ENCODE results near the gene SRGAP1. TPM values are rescaled to one million over a fixed set of nuclear protein-coding genes. Genes with fewer than 3 reads are reported as not detected.

The SRGAP1 gene
- total RNA-seq, 1 experiment from 2014 or later, result 3.7 TPM

GRCh38 chr12:63990828-63991547, 146.5 kb downstream of the SRGAP1 start:
- Histone ChIP-seq H3K4me1 (replicated peaks) (peaks cover 22% of the 10 kb centered on the region), H3K27me3 (replicated peaks) (no peaks in the 10 kb centered on the region), H3K9me3 (replicated peaks) (no peaks in the 10 kb centered on the region), H3K27ac (no peak overlapping the region), H3K4me3 (no peak overlapping the region), H3K36me3 (peaks cover 26% of the 10 kb centered on the region)
- DNase-seq (ENCODE audit: low read depth in 1 of 2, low spot score in 2 of 2), result no peak

DNA sequence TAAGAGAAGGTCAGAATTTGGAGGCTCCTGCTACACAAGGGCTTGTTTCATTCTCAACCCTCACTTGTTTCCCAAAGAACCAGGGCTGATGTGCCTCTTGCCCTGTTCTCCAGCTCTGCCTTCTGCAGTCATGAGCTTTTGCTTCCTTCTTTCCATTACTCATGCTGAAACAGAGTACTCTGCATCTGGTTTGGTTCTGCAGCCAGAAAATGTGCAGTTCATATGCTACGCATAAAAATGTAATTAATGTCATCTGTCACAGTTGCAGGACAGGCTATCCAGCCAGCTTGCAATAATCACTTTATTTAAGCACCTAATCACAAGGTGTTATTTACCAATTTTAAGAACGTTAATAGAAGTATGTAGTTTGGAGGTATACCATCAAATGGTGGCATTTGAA, 150.2 kb downstream of the SRGAP1 start:
- Histone ChIP-seq H3K27ac (no peak overlapping the region), H3K36me3 (peaks cover 30% of the 10 kb centered on the region; the same call in 1 of the 2 replicates), H3K9me3 (replicated peaks) (no peaks in the 10 kb centered on the region), H3K4me1 (replicated peaks) (peaks cover 4% of the 10 kb centered on the region), H3K27me3 (replicated peaks) (no peaks in the 10 kb centered on the region), H3K4me3 (no peak overlapping the region)
- no peak for DNase-seq (ENCODE audit: low read depth in 1 of 2, low spot score in 2 of 2)

DNA sequence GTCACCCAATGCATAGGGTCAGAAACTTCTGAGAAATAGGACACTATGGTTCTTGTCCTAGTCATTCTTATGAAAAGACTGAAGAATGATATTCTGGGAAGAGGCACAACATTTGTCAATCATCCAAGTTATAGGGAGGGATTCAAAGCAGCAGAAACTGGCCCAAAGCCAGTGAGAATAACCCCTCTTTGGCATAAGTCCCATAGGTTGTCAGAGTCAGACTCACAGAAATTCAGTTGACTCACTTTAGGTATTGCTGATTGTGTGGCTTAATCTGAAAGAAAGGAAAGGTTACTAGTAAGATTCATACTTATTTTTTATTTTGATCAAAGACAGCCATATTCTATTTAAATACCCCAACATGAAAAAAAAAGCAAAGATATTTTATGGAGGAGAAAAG, 151.0 kb downstream of the SRGAP1 start:
- no peak overlapping the region for H3K27ac ChIP-seq
- H3K36me3 ChIP-seq, result peaks cover 24% of the 10 kb centered on the region; the same call in 1 of the 2 replicates
- H3K4me3 ChIP-seq, result no peak overlapping the region
- H3K9me3 ChIP-seq (replicated peaks), result no peaks in the 10 kb centered on the region
- H3K27me3 ChIP-seq (replicated peaks), result no peaks in the 10 kb centered on the region
- DNase-seq (ENCODE audit: low read depth in 1 of 2, low spot score in 2 of 2), result no peak
- no peaks in the 10 kb centered on the region for H3K4me1 ChIP-seq (replicated peaks)

GRCh38 chr12:63996556-63996955, 152.1 kb downstream of the SRGAP1 start:
- H3K4me1 ChIP-seq (replicated peaks), result no peaks in the 10 kb centered on the region
- no peak for DNase-seq (ENCODE audit: low read depth in 1 of 2, low spot score in 2 of 2)
- peaks cover 17% of the 10 kb centered on the region; the same call in 1 of the 2 replicates for H3K36me3 ChIP-seq
- H3K4me3 ChIP-seq, result no peak overlapping the region
- no peaks in the 10 kb centered on the region for H3K27me3 ChIP-seq (replicated peaks)
- no peak overlapping the region for H3K27ac ChIP-seq
- H3K9me3 ChIP-seq (replicated peaks), result no peaks in the 10 kb centered on the region

GRCh38 chr12:63997198-63997597, 152.7 kb downstream of the SRGAP1 start:
- no peak for DNase-seq (ENCODE audit: low read depth in 1 of 2, low spot score in 2 of 2)
- no peaks in the 10 kb centered on the region for H3K4me1 ChIP-seq (replicated peaks)
- peaks cover 17% of the 10 kb centered on the region for H3K36me3 ChIP-seq
- no peak overlapping the region for H3K4me3 ChIP-seq
- no peak overlapping the region for H3K27ac ChIP-seq
- no peaks in the 10 kb centered on the region for H3K27me3 ChIP-seq (replicated peaks)
- H3K9me3 ChIP-seq (replicated peaks), result no peaks in the 10 kb centered on the region

GRCh38 chr12:63998584-63998983, 154.1 kb downstream of the SRGAP1 start:
- Histone ChIP-seq H3K27me3 (replicated peaks) (no peaks in the 10 kb centered on the region), H3K4me1 (replicated peaks) (no peaks in the 10 kb centered on the region), H3K9me3 (replicated peaks) (no peaks in the 10 kb centered on the region), H3K36me3 (peaks cover 17% of the 10 kb centered on the region), H3K4me3 (no peak overlapping the region), H3K27ac (no peak overlapping the region)
- DNase-seq (ENCODE audit: low read depth in 1 of 2, low spot score in 2 of 2), result no peak

GRCh38 chr12:63999853-64000252, 155.4 kb downstream of the SRGAP1 start:
- Histone ChIP-seq H3K9me3 (replicated peaks) (no peaks in the 10 kb centered on the region), H3K36me3 (peaks cover 15% of the 10 kb centered on the region), H3K4me3 (no peak overlapping the region), H3K27ac (no peak overlapping the region), H3K27me3 (replicated peaks) (no peaks in the 10 kb centered on the region), H3K4me1 (replicated peaks) (no peaks in the 10 kb centered on the region)
- no peak for DNase-seq (ENCODE audit: low read depth in 1 of 2, low spot score in 2 of 2)

- Histone ChIP-seq H3K27me3 (replicated peaks) (no peaks in the 10 kb centered on the region), H3K27ac (no peak overlapping the region), H3K36me3 (peaks cover 15% of the 10 kb centered on the region), H3K9me3 (replicated peaks) (no peaks in the 10 kb centered on the region), H3K4me3 (no peak overlapping the region), H3K4me1 (replicated peaks) (peaks cover 9% of the 10 kb centered on the region)
- DNase-seq (ENCODE audit: low read depth in 1 of 2, low spot score in 2 of 2), result no peak
Measured at GRCh38 chr12:64001439-64001838, 156.9 kb downstream of the SRGAP1 start.

DNA sequence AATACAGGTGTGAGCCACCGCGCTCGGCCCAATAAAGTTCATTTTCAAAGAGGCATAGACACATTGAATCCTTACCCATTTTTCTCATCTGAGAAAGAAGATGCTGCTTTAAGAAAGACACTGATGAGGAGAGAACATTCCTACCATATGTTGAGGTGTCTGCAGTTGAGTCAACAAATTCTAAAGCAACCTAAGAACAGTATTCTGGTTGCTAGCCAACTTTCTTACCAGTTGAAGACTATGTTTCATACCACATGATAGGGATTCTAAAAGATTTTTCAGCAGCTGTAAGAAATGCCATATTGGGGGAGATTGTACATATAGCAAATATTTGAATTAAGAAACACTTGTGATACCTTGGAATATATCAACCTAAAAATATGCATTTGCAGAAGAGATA, 160.1 kb downstream of the SRGAP1 start:
- Histone ChIP-seq H3K4me3 (no peak overlapping the region), H3K27ac (no peak overlapping the region), H3K4me1 (replicated peaks) (peaks cover 41% of the 10 kb centered on the region), H3K36me3 (peaks cover 4% of the 10 kb centered on the region; the same call in 1 of the 2 replicates), H3K9me3 (replicated peaks) (no peaks in the 10 kb centered on the region), H3K27me3 (replicated peaks) (no peaks in the 10 kb centered on the region)
- no peak for DNase-seq (ENCODE audit: low read depth in 1 of 2, low spot score in 2 of 2)

GRCh38 chr12:64006211-64006825, 161.8 kb downstream of the SRGAP1 start:
- H3K4me3 ChIP-seq, result no peak overlapping the region
- DNase-seq (ENCODE audit: low read depth in 1 of 2, low spot score in 2 of 2), result peak; percentile 64 to 68
- peaks cover 54% of the 10 kb centered on the region for H3K4me1 ChIP-seq (replicated peaks)
- peak overlapping the region; percentile 35 for H3K27ac ChIP-seq
- peaks cover 6% of the 10 kb centered on the region; the same call in 1 of the 2 replicates for H3K36me3 ChIP-seq
- H3K27me3 ChIP-seq (replicated peaks), result no peaks in the 10 kb centered on the region
- H3K9me3 ChIP-seq (replicated peaks), result no peaks in the 10 kb centered on the region

GRCh38 chr12:64007853-64008252, 163.4 kb downstream of the SRGAP1 start:
- Histone ChIP-seq H3K4me3 (no peak overlapping the region), H3K36me3 (0 out of 2 replicates have a peak, but pooled peaks cover 2% of the 10 kb centered on the region), H3K9me3 (replicated peaks) (no peaks in the 10 kb centered on the region), H3K4me1 (replicated peaks) (peaks cover 54% of the 10 kb centered on the region), H3K27me3 (replicated peaks) (no peaks in the 10 kb centered on the region), H3K27ac (peak overlapping the region; percentile 35)
- DNase-seq (ENCODE audit: low read depth in 1 of 2, low spot score in 2 of 2), result peak in 1 of 2 experiments; percentile 40

GRCh38 chr12:64008596-64008995, 164.1 kb downstream of the SRGAP1 start:
- H3K27ac ChIP-seq, result peak overlapping the region; percentile 35
- H3K9me3 ChIP-seq (replicated peaks), result no peaks in the 10 kb centered on the region
- no peak for DNase-seq (ENCODE audit: low read depth in 1 of 2, low spot score in 2 of 2)
- H3K27me3 ChIP-seq (replicated peaks), result no peaks in the 10 kb centered on the region
- H3K36me3 ChIP-seq, result 0 out of 2 replicates have a peak, but pooled peaks cover 2% of the 10 kb centered on the region
- peaks cover 54% of the 10 kb centered on the region for H3K4me1 ChIP-seq (replicated peaks)
- no peak overlapping the region for H3K4me3 ChIP-seq

- Histone ChIP-seq H3K9me3 (replicated peaks) (no peaks in the 10 kb centered on the region), H3K4me3 (no peak overlapping the region), H3K27ac (peak overlapping the region; percentile 76), H3K27me3 (replicated peaks) (no peaks in the 10 kb centered on the region), H3K4me1 (replicated peaks) (peaks cover 54% of the 10 kb centered on the region), H3K36me3 (peaks cover 5% of the 10 kb centered on the region; the same call in 1 of the 2 replicates)
- no peak for DNase-seq (ENCODE audit: low read depth in 1 of 2, low spot score in 2 of 2)
Measured at GRCh38 chr12:64009321-64010068, 165.0 kb downstream of the SRGAP1 start.

All from SJSA1 (cell line).